T-helper 2 cell treated with Interferon-gamma antibody and Interleukin-4, amounts not matched to agents 5 μg/mL and 100 μg/mL, for 36 hours (primary cell): ENCODE measurements around the gene MGAT5.

Source experiments
- DNase-seq: peaks from one replicate; pipeline ENCODE4 v3.0.0; 2021; ENCODE audit warnings: low spot score
- H3K27ac Mint-ChIP-seq: one replicate; pipeline ENCODE4 v1.8.0; 2021; ENCODE audit warnings: mild to moderate bottlenecking, mixed read lengths
- H3K27me3 Mint-ChIP-seq: one replicate; pipeline ENCODE4 v1.8.0; 2021; ENCODE audit warnings: low read depth, mixed read lengths
- H3K36me3 Mint-ChIP-seq: one replicate; pipeline ENCODE4 v1.8.0; 2021; ENCODE audit warnings: low read depth, mixed read lengths
- H3K4me1 Mint-ChIP-seq: one replicate; pipeline ENCODE4 v1.8.0; 2021; ENCODE audit warnings: low read depth, mixed read lengths
- H3K4me3 Mint-ChIP-seq: one replicate; pipeline ENCODE4 v1.8.0; 2022; ENCODE audit warnings: mild to moderate bottlenecking, moderate library complexity, mixed read lengths
- H3K9me3 Mint-ChIP-seq: one replicate; pipeline ENCODE4 v1.8.0; 2021; ENCODE audit warnings: mixed read lengths

Gene MGAT5

GRCh38 chr2:134238371-134238770 lies 15.5 kb upstream of the MGAT5 start:
- H3K4me1 Mint-ChIP-seq, result peaks cover 13% of the 10 kb centered on the region
- H3K27ac Mint-ChIP-seq, result no peak overlapping the region
- no peak for DNase-seq
- H3K4me3 Mint-ChIP-seq, result no peak overlapping the region
- peaks cover 36% of the 10 kb centered on the region for H3K27me3 Mint-ChIP-seq
- no peaks in the 10 kb centered on the region for H3K9me3 Mint-ChIP-seq
- H3K36me3 Mint-ChIP-seq, result no peaks in the 10 kb centered on the region

- Mint-ChIP-seq H3K36me3 (no peaks in the 10 kb centered on the region), H3K27ac (no peak overlapping the region), H3K9me3 (no peaks in the 10 kb centered on the region), H3K27me3 (peaks cover 49% of the 10 kb centered on the region), H3K4me1 (peaks cover 5% of the 10 kb centered on the region), H3K4me3 (no peak overlapping the region)
- DNase-seq, result no peak
Observed at GRCh38 chr2:134240061-134240460, 13.8 kb upstream of the MGAT5 start.

- Mint-ChIP-seq H3K9me3 (no peaks in the 10 kb centered on the region), H3K27me3 (peaks cover 60% of the 10 kb centered on the region), H3K27ac (no peak overlapping the region), H3K4me3 (no peak overlapping the region), H3K4me1 (peaks cover 18% of the 10 kb centered on the region), H3K36me3 (no peaks in the 10 kb centered on the region)
- no peak for DNase-seq
Observed at GRCh38 chr2:134241911-134242310, 12.0 kb upstream of the MGAT5 start.

- no peak for DNase-seq
- Mint-ChIP-seq H3K9me3 (no peaks in the 10 kb centered on the region), H3K27me3 (peaks cover 70% of the 10 kb centered on the region), H3K27ac (no peak overlapping the region), H3K4me3 (no peak overlapping the region), H3K4me1 (peaks cover 21% of the 10 kb centered on the region), H3K36me3 (no peaks in the 10 kb centered on the region)
Observed at GRCh38 chr2:134243244-134243643, 10.6 kb upstream of the MGAT5 start.

GRCh38 chr2:134244086-134244485 lies 9.8 kb upstream of the MGAT5 start:
- H3K36me3 Mint-ChIP-seq, result no peaks in the 10 kb centered on the region
- peaks cover 21% of the 10 kb centered on the region for H3K4me1 Mint-ChIP-seq
- peaks cover 73% of the 10 kb centered on the region for H3K27me3 Mint-ChIP-seq
- no peak overlapping the region for H3K4me3 Mint-ChIP-seq
- no peak for DNase-seq
- no peaks in the 10 kb centered on the region for H3K9me3 Mint-ChIP-seq
- no peak overlapping the region for H3K27ac Mint-ChIP-seq

GRCh38 chr2:134244587-134244986 lies 9.3 kb upstream of the MGAT5 start:
- H3K27ac Mint-ChIP-seq, result no peak overlapping the region
- DNase-seq, result no peak
- H3K4me3 Mint-ChIP-seq, result no peak overlapping the region
- H3K36me3 Mint-ChIP-seq, result no peaks in the 10 kb centered on the region
- H3K9me3 Mint-ChIP-seq, result no peaks in the 10 kb centered on the region
- peaks cover 26% of the 10 kb centered on the region for H3K4me1 Mint-ChIP-seq
- peaks cover 71% of the 10 kb centered on the region for H3K27me3 Mint-ChIP-seq

GRCh38 chr2:134245340-134245984 lies 8.4 kb upstream of the MGAT5 start:
- Mint-ChIP-seq H3K4me3 (no peak overlapping the region), H3K36me3 (no peaks in the 10 kb centered on the region), H3K9me3 (no peaks in the 10 kb centered on the region), H3K27ac (no peak overlapping the region), H3K4me1 (peaks cover 33% of the 10 kb centered on the region), H3K27me3 (peaks cover 69% of the 10 kb centered on the region)
- peak; percentile 49 for DNase-seq

- no peaks in the 10 kb centered on the region for H3K36me3 Mint-ChIP-seq
- DNase-seq, result no peak
- H3K27ac Mint-ChIP-seq, result no peak overlapping the region
- peaks cover 42% of the 10 kb centered on the region for H3K4me1 Mint-ChIP-seq
- peak overlapping the region; percentile 42 for H3K4me3 Mint-ChIP-seq
- H3K27me3 Mint-ChIP-seq, result peaks cover 71% of the 10 kb centered on the region
- no peaks in the 10 kb centered on the region for H3K9me3 Mint-ChIP-seq
Observed at GRCh38 chr2:134246154-134246874, 7.6 kb upstream of the MGAT5 start.

GRCh38 chr2:134247679-134248078 lies 6.2 kb upstream of the MGAT5 start:
- Mint-ChIP-seq H3K27ac (no peak overlapping the region), H3K36me3 (no peaks in the 10 kb centered on the region), H3K27me3 (peaks cover 72% of the 10 kb centered on the region), H3K4me1 (peaks cover 51% of the 10 kb centered on the region), H3K4me3 (no peak overlapping the region), H3K9me3 (no peaks in the 10 kb centered on the region)
- DNase-seq, result no peak

GRCh38 chr2:134248913-134249312 lies 5.0 kb upstream of the MGAT5 start:
- H3K27me3 Mint-ChIP-seq, result peaks cover 68% of the 10 kb centered on the region
- no peak overlapping the region for H3K4me3 Mint-ChIP-seq
- H3K27ac Mint-ChIP-seq, result no peak overlapping the region
- no peaks in the 10 kb centered on the region for H3K36me3 Mint-ChIP-seq
- peaks cover 60% of the 10 kb centered on the region for H3K4me1 Mint-ChIP-seq
- no peak for DNase-seq
- H3K9me3 Mint-ChIP-seq, result no peaks in the 10 kb centered on the region

- Mint-ChIP-seq H3K27ac (no peak overlapping the region), H3K4me1 (peaks cover 61% of the 10 kb centered on the region), H3K27me3 (peaks cover 69% of the 10 kb centered on the region), H3K4me3 (no peak overlapping the region), H3K9me3 (no peaks in the 10 kb centered on the region), H3K36me3 (peaks cover 2% of the 10 kb centered on the region)
- peak; percentile 32 for DNase-seq
Observed at GRCh38 chr2:134249755-134250154, 4.1 kb upstream of the MGAT5 start.

- no peaks in the 10 kb centered on the region for H3K9me3 Mint-ChIP-seq
- H3K4me1 Mint-ChIP-seq, result peaks cover 55% of the 10 kb centered on the region
- peaks cover 4% of the 10 kb centered on the region for H3K36me3 Mint-ChIP-seq
- no peak overlapping the region for H3K27ac Mint-ChIP-seq
- H3K27me3 Mint-ChIP-seq, result peaks cover 72% of the 10 kb centered on the region
- DNase-seq, result no peak
- no peak overlapping the region for H3K4me3 Mint-ChIP-seq
Observed at GRCh38 chr2:134250840-134251461, 2.9 kb upstream of the MGAT5 start.

- Mint-ChIP-seq H3K4me1 (peaks cover 46% of the 10 kb centered on the region), H3K27me3 (peaks cover 63% of the 10 kb centered on the region), H3K9me3 (no peaks in the 10 kb centered on the region), H3K4me3 (no peak overlapping the region), H3K36me3 (peaks cover 4% of the 10 kb centered on the region), H3K27ac (no peak overlapping the region)
- DNase-seq, result peak; percentile 57
Observed at GRCh38 chr2:134252092-134252750, 1.7 kb upstream of the MGAT5 start.

- peaks cover 4% of the 10 kb centered on the region for H3K36me3 Mint-ChIP-seq
- H3K4me1 Mint-ChIP-seq, result peaks cover 51% of the 10 kb centered on the region
- H3K27me3 Mint-ChIP-seq, result peaks cover 56% of the 10 kb centered on the region
- H3K27ac Mint-ChIP-seq, result no peak overlapping the region
- H3K4me3 Mint-ChIP-seq, result no peak overlapping the region
- peak; percentile 20 for DNase-seq
- no peaks in the 10 kb centered on the region for H3K9me3 Mint-ChIP-seq
Observed at GRCh38 chr2:134253117-134253704, 661 bp upstream of the MGAT5 start.
